GM23338 (cell line): Measurements from ENCODE around the gene CUBN. TPM values are rescaled to one million over a fixed set of nuclear protein-coding genes. Genes with fewer than 3 reads are reported as not detected.

Experiments
- ATAC-seq: fragments of 200-7000 bp; cut with Tn5 transposase; 3 replicates; pipeline ENCODE4 v1.9.1; 2020
- DNase-seq: peaks from one replicate; pipeline ENCODE4 v3.0.0-alpha.2; 2015; ENCODE audit warnings: low spot score
- H2AFZ ChIP-seq: fragments of 200-600 bp; sonication (generic); 2 replicates; pipeline ENCODE4 v1.8.0; 2016; ENCODE audit warnings: antibody characterized with exemption, mild to moderate bottlenecking, moderate library complexity
- H3F3A ChIP-seq: fragments of 200-600 bp; sonication (generic); replicated peaks from 2 replicates; pipeline ENCODE4 v1.8.0; 2017; ENCODE audit warnings: antibody characterized with exemption, mixed run types, low read depth
- H3K27ac ChIP-seq: fragments of 200-600 bp; sonication (generic); 2 replicates; pipeline ENCODE4 v1.6.1; 2016; ENCODE audit warnings: low read depth
- H3K27me3 ChIP-seq: fragments of 200-600 bp; sonication (generic); 2 replicates; pipeline ENCODE4 v1.8.0; 2016; ENCODE audit warnings: mild to moderate bottlenecking, mixed run types, moderate library complexity; ENCODE audit not compliant: insufficient read depth
- H3K36me3 ChIP-seq: fragments of 200-600 bp; sonication (generic); 2 replicates; pipeline ENCODE4 v1.8.0; 2016; ENCODE audit warnings: mild to moderate bottlenecking; ENCODE audit not compliant: insufficient read depth
- H3K4me1 ChIP-seq: fragments of 200-600 bp; sonication (generic); 2 replicates; pipeline ENCODE4 v1.8.0; 2016; ENCODE audit warnings: mild to moderate bottlenecking, moderate library complexity; ENCODE audit not compliant: insufficient read depth
- H3K4me2 ChIP-seq: fragments of 200-600 bp; sonication (generic); 2 replicates; pipeline ENCODE4 v1.7.1; 2017; ENCODE audit warnings: mixed run types
- H3K4me3 ChIP-seq: fragments of 200-600 bp; sonication (generic); 2 replicates; pipeline ENCODE4 v1.6.1; 2016; ENCODE audit warnings: mixed run types
- H3K79me2 ChIP-seq: fragments of 200-600 bp; sonication (generic); replicated peaks from 2 replicates; pipeline ENCODE4 v1.8.0; 2017; ENCODE audit warnings: mild to moderate bottlenecking; ENCODE audit not compliant: insufficient read depth
- H3K9me2 ChIP-seq: fragments of 200-600 bp; sonication (generic); 2 replicates; pipeline ENCODE4 v1.8.0; 2017; ENCODE audit not compliant: insufficient read depth
- H4K20me1 ChIP-seq: fragments of 200-600 bp; sonication (generic); replicated peaks from 2 replicates; pipeline ENCODE4 v1.8.0; 2017; ENCODE audit warnings: mild to moderate bottlenecking; ENCODE audit not compliant: insufficient read depth
- H3K27ac Mint-ChIP-seq: 2 replicates; pipeline ENCODE4 v1.8.0; 2020; ENCODE audit warnings: inconsistent platforms, mild to moderate bottlenecking, moderate library complexity, mixed read lengths
- H3K27me3 Mint-ChIP-seq: 3 replicates; pipeline ENCODE4 v1.8.0; 2022; ENCODE audit warnings: low read depth, mild to moderate bottlenecking, moderate library complexity, mixed read lengths, inconsistent platforms; ENCODE audit not compliant: insufficient read depth, poor library complexity
- H3K36me3 Mint-ChIP-seq: 3 replicates; pipeline ENCODE4 v1.8.0; 2021; ENCODE audit warnings: low read depth, mild to moderate bottlenecking, inconsistent platforms, moderate library complexity, mixed read lengths
- H3K4me1 Mint-ChIP-seq: 3 replicates; pipeline ENCODE4 v1.8.0; 2020; ENCODE audit warnings: mild to moderate bottlenecking, inconsistent platforms, mixed read lengths
- H3K4me3 Mint-ChIP-seq: 3 replicates; pipeline ENCODE4 v1.8.0; 2021; ENCODE audit warnings: moderate library complexity, mild to moderate bottlenecking, inconsistent platforms, mixed read lengths
- H3K9me3 Mint-ChIP-seq: 3 replicates; pipeline ENCODE4 v1.8.0; 2020; ENCODE audit warnings: moderate library complexity, mild to moderate bottlenecking, inconsistent platforms, mixed read lengths
- CREB1 ChIP-seq: fragments of 250-450 bp; sonication (Bioruptor Pico); IDR thresholded peaks from 2 replicates; pipeline ENCODE4 v1.5.0; 2020; ENCODE audit warnings: low read depth, mild to moderate bottlenecking, moderate library complexity
- CTCF ChIP-seq, 2 experiments: fragments of 200-600 bp in 1 of 2; sonication (generic) in 1 of 2; conservative IDR thresholded peaks; 2 replicates each; pipeline versions ENCODE4 v1.5.1 to v1.6.1; 2016 to 2017; ENCODE audit warnings: antibody characterized with exemption in 2 of 2, low read depth in 2 of 2, mild to moderate bottlenecking in 2 of 2, moderate library complexity in 1 of 2
- EZH2 ChIP-seq: fragments of 200-600 bp; sonication (generic); IDR thresholded peaks from one replicate; pipeline ENCODE4 v1.8.0; 2017; ENCODE audit warnings: antibody characterized with exemption, mild to moderate bottlenecking, low read depth; ENCODE audit not compliant: unreplicated experiment
- POLR2AphosphoS5 ChIP-seq: IDR thresholded peaks from 2 replicates; pipeline ENCODE4 v1.6.1; 2016; ENCODE audit warnings: antibody characterized with exemption, low read depth
- ZNF114 ChIP-seq: fragments of 250-450 bp; sonication (Bioruptor Pico); IDR thresholded peaks from 2 replicates; pipeline ENCODE4 v1.5.0; 2020; ENCODE audit warnings: mild to moderate bottlenecking, moderate library complexity
- polyA plus RNA-seq: library from polyadenylated mRNA; unstranded; fragments of >200 nt; fragmentation: Nextera tagmentation; extraction: Ambion mirVana; gene quantifications from 2 replicates; pipeline ENCODE4 v1.2.1, GENCODE V29; 2016
- total RNA-seq: library from RNA; depleted of rRNA; stranded (reverse); fragments of >200 nt; shearing (Covaris generic); gene quantifications from 2 replicates; pipeline ENCODE4 v1.2.3, GENCODE V29; 2014
- TF ChIP-seq, protein P1 (sequence below): fragments of 250-450 bp; sonication (Bioruptor Pico); IDR thresholded peaks from 2 replicates; pipeline ENCODE4 v1.5.0; 2020; ENCODE audit warnings: mild to moderate bottlenecking, moderate library complexity

The CUBN gene
- total and polyA plus RNA-seq, 2 experiments from 2014 or later = 0.06 to 1.8 TPM

DNA sequence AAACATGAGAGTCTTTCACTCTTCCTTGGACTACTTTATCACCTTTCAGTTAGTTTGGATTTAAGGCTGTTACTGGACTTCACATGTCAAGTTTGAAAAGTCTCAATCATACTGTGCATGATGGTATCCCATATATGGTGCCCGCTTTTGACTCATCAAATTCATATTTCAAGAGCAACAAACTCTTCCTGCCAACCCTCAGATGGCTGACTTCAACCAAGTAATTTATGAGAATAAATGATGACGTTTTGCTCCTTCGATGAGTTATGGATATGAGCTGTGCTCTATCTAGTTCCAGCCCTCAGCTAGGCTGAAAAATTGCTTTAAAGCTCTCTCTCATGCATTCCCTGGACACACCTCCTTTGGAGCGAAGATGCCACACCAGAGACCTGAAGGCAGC, 202.1 kb downstream of the CUBN start:
- ATAC-seq (no peak), DNase-seq (no peak)
- Histone ChIP-seq H3K9me2 (no peaks in the 10 kb centered on the region; the same call in 1 of the 2 replicates), H4K20me1 (no peaks in the 10 kb centered on the region), H3K36me3 (no peaks in the 10 kb centered on the region), H3K4me1 (peaks cover 8% of the 10 kb centered on the region; the same call in 1 of the 2 replicates), H3K79me2 (no peaks in the 10 kb centered on the region), H3K27ac (no peak overlapping the region), H2AFZ (no peak overlapping the region), H3K27me3 (no peaks in the 10 kb centered on the region), H3K4me2 (no peak overlapping the region), H3K4me3 (no peak overlapping the region), H3F3A (no peaks in the 10 kb centered on the region)
- Mint-ChIP-seq H3K4me3 (no peak overlapping the region), H3K27ac (no peak overlapping the region), H3K27me3 (no peaks in the 10 kb centered on the region), H3K36me3 (no peaks in the 10 kb centered on the region), H3K4me1 (peaks cover 19% of the 10 kb centered on the region), H3K9me3 (no peaks in the 10 kb centered on the region)
- TF ChIP-seq CREB1 (CRISPR knock-in tag) (no peak), EZH2 (no peak), CTCF (conservative IDR thresholded peaks at IDR 0.05; ENCODE audit: low read depth in 2 of 2) (no peak), ZNF114 (no peak), POLR2AphosphoS5 (no peak)
- TF ChIP-seq, protein P1, sequence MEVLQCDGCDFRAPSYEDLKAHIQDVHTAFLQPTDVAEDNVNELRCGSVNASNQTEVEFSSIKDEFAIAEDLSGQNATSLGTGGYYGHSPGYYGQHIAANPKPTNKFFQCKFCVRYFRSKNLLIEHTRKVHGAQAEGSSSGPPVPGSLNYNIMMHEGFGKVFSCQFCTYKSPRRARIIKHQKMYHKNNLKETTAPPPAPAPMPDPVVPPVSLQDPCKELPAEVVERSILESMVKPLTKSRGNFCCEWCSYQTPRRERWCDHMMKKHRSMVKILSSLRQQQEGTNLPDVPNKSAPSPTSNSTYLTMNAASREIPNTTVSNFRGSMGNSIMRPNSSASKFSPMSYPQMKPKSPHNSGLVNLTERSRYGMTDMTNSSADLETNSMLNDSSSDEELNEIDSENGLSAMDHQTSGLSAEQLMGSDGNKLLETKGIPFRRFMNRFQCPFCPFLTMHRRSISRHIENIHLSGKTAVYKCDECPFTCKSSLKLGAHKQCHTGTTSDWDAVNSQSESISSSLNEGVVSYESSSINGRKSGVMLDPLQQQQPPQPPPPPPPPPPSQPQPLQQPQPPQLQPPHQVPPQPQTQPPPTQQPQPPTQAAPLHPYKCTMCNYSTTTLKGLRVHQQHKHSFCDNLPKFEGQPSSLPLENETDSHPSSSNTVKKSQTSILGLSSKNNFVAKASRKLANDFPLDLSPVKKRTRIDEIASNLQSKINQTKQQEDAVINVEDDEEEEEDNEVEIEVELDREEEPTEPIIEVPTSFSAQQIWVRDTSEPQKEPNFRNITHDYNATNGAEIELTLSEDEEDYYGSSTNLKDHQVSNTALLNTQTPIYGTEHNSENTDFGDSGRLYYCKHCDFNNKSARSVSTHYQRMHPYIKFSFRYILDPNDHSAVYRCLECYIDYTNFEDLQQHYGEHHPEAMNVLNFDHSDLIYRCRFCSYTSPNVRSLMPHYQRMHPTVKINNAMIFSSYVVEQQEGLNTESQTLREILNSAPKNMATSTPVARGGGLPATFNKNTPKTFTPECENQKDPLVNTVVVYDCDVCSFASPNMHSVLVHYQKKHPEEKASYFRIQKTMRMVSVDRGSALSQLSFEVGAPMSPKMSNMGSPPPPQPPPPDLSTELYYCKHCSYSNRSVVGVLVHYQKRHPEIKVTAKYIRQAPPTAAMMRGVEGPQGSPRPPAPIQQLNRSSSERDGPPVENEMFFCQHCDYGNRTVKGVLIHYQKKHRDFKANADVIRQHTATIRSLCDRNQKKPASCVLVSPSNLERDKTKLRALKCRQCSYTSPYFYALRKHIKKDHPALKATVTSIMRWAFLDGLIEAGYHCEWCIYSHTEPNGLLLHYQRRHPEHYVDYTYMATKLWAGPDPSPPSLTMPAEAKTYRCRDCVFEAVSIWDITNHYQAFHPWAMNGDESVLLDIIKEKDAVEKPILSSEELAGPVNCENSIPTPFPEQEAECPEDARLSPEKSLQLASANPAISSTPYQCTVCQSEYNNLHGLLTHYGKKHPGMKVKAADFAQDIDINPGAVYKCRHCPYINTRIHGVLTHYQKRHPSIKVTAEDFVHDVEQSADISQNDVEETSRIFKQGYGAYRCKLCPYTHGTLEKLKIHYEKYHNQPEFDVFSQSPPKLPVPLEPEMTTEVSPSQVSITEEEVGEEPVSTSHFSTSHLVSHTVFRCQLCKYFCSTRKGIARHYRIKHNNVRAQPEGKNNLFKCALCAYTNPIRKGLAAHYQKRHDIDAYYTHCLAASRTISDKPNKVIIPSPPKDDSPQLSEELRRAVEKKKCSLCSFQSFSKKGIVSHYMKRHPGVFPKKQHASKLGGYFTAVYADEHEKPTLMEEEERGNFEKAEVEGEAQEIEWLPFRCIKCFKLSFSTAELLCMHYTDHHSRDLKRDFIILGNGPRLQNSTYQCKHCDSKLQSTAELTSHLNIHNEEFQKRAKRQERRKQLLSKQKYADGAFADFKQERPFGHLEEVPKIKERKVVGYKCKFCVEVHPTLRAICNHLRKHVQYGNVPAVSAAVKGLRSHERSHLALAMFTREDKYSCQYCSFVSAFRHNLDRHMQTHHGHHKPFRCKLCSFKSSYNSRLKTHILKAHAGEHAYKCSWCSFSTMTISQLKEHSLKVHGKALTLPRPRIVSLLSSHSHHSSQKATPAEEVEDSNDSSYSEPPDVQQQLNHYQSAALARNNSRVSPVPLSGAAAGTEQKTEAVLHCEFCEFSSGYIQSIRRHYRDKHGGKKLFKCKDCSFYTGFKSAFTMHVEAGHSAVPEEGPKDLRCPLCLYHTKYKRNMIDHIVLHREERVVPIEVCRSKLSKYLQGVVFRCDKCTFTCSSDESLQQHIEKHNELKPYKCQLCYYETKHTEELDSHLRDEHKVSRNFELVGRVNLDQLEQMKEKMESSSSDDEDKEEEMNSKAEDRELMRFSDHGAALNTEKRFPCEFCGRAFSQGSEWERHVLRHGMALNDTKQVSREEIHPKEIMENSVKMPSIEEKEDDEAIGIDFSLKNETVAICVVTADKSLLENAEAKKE (CRISPR knock-in tag) = no peak
